ENCODE measurements around the gene NABP1.

Gene NABP1, protein sequence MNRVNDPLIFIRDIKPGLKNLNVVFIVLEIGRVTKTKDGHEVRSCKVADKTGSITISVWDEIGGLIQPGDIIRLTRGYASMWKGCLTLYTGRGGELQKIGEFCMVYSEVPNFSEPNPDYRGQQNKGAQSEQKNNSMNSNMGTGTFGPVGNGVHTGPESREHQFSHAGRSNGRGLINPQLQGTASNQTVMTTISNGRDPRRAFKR

DNA sequence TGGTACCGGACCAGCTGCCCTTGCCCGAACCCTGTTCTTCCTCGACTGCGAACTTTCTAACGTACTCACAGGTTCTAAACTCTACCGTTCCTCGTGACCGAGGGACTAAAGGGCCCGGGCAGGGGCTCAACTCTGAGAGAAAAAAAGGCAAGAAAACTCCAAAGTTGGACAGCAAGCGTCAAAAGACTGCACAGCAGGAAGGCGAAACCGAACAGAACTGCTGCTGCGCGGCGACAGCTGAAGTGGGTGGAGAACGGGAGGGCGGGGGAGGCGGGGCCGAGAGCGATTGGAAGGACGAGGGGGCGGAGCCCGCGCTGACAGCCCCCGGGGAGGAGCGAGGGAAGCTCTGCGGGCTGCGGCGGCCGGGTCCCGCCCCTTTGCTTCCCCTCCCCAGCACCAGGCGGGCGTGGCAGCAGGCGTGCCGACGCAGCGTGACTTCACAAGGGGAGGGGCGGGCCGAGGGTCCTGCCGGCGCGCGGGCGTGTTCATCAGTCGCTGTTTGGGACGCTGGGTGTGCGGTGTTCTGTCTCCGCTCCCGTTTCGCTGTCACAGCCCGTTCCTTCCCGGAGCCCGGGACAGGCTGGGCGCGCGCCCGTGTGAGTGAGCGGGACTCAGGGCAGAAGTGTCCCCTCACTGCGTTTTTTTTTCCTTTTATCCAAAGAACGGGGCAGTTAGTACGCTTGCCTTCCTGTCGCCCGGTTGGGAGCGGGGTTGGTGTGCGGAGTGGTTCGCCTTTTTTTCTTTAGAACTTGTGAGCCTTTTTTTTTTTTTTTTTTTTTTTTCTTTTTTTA is at the start of gene NABP1:
TSS of gene NABP1 (plus strand) at position 491 of the 791 bp plus-strand sequence. CDS start 479 bp downstream, outside the sequence.
- peak within 1 kb of the TSS; percentile 80 for H3K4me3 ChIP-seq (ENCODE audit: low read depth, low read length)
- TF ChIP-seq, protein P1, sequence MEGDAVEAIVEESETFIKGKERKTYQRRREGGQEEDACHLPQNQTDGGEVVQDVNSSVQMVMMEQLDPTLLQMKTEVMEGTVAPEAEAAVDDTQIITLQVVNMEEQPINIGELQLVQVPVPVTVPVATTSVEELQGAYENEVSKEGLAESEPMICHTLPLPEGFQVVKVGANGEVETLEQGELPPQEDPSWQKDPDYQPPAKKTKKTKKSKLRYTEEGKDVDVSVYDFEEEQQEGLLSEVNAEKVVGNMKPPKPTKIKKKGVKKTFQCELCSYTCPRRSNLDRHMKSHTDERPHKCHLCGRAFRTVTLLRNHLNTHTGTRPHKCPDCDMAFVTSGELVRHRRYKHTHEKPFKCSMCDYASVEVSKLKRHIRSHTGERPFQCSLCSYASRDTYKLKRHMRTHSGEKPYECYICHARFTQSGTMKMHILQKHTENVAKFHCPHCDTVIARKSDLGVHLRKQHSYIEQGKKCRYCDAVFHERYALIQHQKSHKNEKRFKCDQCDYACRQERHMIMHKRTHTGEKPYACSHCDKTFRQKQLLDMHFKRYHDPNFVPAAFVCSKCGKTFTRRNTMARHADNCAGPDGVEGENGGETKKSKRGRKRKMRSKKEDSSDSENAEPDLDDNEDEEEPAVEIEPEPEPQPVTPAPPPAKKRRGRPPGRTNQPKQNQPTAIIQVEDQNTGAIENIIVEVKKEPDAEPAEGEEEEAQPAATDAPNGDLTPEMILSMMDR (IDR thresholded peaks at IDR 0.05; ENCODE audit: low read depth, low read length), result no peak

DNA sequence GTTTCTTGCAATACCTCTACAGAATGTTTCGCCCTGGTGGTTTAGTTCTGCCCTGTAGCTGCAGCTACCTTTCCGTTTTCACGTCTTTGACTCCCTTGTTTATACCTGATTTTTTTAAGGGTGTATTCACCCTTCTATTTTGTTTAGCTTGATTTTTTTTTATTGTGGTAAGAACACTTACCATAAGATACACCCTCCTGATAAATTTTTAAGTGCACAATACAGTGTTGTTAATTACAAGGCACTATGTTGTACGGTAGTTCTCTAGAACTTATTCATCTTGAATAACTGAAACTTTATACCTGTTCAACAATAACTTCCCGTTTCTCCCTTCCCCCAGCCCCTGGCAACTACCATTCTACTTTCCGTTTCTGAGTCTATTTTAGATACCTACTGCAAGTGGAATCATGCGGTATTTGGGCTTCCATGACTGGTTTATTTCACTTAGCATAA is 48.9 kb upstream of the NABP1 start:
- TF ChIP-seq, protein P1 (IDR thresholded peaks at IDR 0.05; ENCODE audit: low read depth, low read length), result no peak
- no peak overlapping the region for H3K4me3 ChIP-seq (ENCODE audit: low read depth, low read length)

DNA sequence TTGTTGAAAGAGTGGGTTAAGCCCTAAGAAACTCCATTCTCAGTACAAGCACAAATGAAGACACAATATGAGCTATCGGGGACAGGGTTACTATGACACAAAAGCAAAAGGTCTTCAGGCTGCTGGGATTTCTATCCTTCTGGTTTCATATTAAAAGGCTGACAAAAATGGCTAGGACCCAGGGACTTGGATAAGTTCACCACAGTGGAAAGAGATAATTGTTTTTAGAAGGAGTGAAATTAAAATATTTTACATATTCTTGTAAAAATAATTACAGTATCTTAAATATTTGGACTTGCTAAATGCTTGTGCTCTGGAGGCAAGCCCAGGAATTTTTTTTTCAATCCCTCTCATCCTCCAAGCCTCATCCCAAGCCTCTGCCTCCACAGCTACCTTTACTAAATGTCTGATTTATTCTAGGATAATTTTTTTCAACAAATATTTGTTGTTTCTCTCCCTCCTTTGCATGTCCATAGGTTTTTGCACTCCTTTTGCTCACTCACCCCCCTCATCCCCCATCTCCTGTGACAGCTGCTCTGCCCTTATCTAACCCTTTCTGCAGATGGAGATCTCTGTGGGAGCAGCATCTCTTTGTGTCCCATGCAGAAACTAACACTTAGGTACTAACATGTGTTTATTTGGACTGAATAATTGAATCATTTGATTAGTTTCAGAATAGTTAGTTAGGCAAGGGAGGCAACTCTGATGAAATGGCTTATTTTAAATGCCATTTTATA is 47.8 kb upstream of the NABP1 start:
- no peak overlapping the region for H3K4me3 ChIP-seq (ENCODE audit: low read depth, low read length)
- TF ChIP-seq, protein P1 (IDR thresholded peaks at IDR 0.05; ENCODE audit: low read depth, low read length), result no peak

DNA sequence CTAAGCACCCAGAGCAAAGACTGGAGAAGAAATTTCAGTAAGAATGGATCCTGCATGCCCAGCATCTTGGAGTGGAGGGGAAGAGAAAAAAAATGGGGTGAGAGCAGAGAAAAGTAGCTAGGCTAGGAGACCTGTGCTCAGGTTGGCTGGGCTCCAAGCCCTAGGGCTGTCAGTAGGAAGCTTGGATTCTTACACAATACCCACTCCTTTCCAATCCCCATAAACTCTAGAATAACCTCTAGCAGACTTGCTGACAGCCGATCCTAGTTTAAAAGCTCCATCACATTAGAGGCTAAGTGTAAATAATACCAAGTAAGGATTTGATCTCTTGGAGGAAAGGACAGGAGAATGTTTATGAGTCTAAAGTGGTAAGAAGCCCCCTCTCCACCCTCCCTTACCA is 46.2 kb upstream of the NABP1 start:
- TF ChIP-seq, protein P1 (IDR thresholded peaks at IDR 0.05; ENCODE audit: low read depth, low read length), result no peak
- no peak overlapping the region for H3K4me3 ChIP-seq (ENCODE audit: low read depth, low read length)

DNA sequence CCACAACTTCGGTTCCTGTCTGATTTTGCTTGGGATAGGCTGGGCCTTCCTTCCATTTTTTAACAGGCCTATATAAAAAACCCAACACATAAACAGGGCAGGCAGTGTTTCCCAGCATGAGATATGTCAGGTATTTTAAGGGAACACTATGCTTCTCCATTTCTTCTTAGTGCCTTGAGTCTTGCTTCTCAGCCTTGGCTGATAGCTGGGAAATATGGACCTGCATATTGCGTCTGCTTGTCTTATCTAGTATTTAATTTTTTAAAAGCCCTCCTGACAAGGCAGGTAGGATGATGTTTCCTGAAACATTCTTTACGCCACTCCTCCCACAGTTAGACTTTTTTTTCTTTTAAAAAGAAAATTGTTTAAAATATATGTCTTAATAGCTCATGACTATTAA is 45.5 kb upstream of the NABP1 start:
- H3K4me3 ChIP-seq (ENCODE audit: low read depth, low read length), result no peak overlapping the region
- TF ChIP-seq, protein P1 (IDR thresholded peaks at IDR 0.05; ENCODE audit: low read depth, low read length), result no peak

DNA sequence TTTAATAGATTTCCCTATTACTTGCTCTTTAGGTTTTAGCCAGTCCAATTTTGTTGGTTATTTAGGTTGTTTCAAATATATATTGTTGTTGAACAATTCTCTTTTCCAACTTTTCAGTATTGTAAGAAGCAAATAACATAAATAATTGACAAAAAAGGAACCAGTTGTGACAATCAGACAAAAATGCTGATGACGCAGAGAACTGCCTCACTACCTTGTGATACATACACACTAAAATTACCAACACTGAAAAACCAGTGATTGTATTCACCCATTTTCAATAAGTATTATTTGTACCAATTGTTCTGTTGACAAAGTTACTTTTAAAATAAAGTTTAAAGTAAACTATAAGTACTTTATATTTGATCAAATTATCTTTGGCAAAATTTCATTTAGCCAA is 43.1 kb upstream of the NABP1 start:
- TF ChIP-seq, protein P1 (IDR thresholded peaks at IDR 0.05; ENCODE audit: low read depth, low read length), result no peak
- H3K4me3 ChIP-seq (ENCODE audit: low read depth, low read length), result no peak overlapping the region
